HFFc6 (cell line): ENCODE measurements around the gene PLD5. TPM values are rescaled to one million over a fixed set of nuclear protein-coding genes. Genes with fewer than 3 reads are reported as not detected.

Source experiments
- DNase-seq: peaks from one replicate; pipeline ENCODE4 v3.0.0-alpha.2; 2018
- H3K27ac Mint-ChIP-seq: 2 replicates; pipeline ENCODE4 v1.8.0; 2020; ENCODE audit warnings: mild to moderate bottlenecking, mixed read lengths
- H3K27me3 Mint-ChIP-seq: 2 replicates; pipeline ENCODE4 v1.8.0; 2021; ENCODE audit warnings: mild to moderate bottlenecking, moderate library complexity, mixed read lengths; ENCODE audit not compliant: insufficient read depth
- H3K36me3 Mint-ChIP-seq: 2 replicates; pipeline ENCODE4 v1.8.0; 2021; ENCODE audit warnings: low read depth, mixed read lengths
- H3K4me1 Mint-ChIP-seq: 2 replicates; pipeline ENCODE4 v1.8.0; 2020; ENCODE audit warnings: low read depth, mixed read lengths
- H3K4me3 Mint-ChIP-seq: 2 replicates; pipeline ENCODE4 v1.8.0; 2020; ENCODE audit warnings: mild to moderate bottlenecking, moderate library complexity, mixed read lengths
- H3K9me3 Mint-ChIP-seq: 2 replicates; pipeline ENCODE4 v1.8.0; 2020; ENCODE audit warnings: mild to moderate bottlenecking, mixed read lengths
- total RNA-seq, 6 experiments: library from RNA; stranded (reverse); fragmentation: NEBNext Ultra II Directional; extraction: Animal tissue kit (Norgen Biotek cat#: 25700); gene quantifications; 2 replicates in 1 of 6; 3 replicates in 5 of 6; pipeline ENCODE4 v1.2.3, GENCODE V29; 2021
- TF ChIP-seq, protein P1 (sequence below): fragments of 200-600 bp; sonication (generic); IDR thresholded peaks from 2 replicates; pipeline ENCODE4 v1.5.0; 2021; ENCODE audit warnings: antibody characterized with exemption, mild to moderate bottlenecking

Gene PLD5
- total RNA-seq, 6 experiments from 2014 or later, result not detected

GRCh38 chr1:242140836-242141235, 383.7 kb downstream of the PLD5 start:
- TF ChIP-seq, protein P1, sequence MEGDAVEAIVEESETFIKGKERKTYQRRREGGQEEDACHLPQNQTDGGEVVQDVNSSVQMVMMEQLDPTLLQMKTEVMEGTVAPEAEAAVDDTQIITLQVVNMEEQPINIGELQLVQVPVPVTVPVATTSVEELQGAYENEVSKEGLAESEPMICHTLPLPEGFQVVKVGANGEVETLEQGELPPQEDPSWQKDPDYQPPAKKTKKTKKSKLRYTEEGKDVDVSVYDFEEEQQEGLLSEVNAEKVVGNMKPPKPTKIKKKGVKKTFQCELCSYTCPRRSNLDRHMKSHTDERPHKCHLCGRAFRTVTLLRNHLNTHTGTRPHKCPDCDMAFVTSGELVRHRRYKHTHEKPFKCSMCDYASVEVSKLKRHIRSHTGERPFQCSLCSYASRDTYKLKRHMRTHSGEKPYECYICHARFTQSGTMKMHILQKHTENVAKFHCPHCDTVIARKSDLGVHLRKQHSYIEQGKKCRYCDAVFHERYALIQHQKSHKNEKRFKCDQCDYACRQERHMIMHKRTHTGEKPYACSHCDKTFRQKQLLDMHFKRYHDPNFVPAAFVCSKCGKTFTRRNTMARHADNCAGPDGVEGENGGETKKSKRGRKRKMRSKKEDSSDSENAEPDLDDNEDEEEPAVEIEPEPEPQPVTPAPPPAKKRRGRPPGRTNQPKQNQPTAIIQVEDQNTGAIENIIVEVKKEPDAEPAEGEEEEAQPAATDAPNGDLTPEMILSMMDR, result no peak
- Mint-ChIP-seq H3K4me1 (no peaks in the 10 kb centered on the region), H3K4me3 (no peak overlapping the region), H3K36me3 (peaks cover 4% of the 10 kb centered on the region; the same call in 1 of the 2 replicates), H3K27ac (no peak overlapping the region), H3K9me3 (peaks cover 69% of the 10 kb centered on the region), H3K27me3 (no peaks in the 10 kb centered on the region; the same call in 1 of the 2 replicates)
- DNase-seq, result no peak

DNA sequence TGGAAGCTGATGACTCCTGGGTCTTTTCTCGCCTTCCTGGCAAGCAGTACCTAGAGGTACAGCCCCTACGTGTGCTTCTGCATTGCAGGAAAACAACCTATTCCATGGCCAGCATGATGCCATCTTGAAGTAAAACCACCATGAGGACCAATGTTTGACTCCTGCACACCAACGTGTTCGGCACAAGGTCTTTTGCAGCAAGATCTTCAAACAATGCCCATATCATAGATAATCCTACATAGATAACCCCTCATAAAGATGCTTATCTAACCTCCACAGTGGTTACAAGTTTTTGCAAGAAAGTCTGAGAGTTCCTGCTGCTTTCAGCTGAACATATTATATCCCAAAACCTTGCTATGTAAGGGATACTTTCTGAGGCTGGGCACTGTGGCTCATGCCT, 384.5 kb downstream of the PLD5 start:
- Mint-ChIP-seq H3K4me1 (no peaks in the 10 kb centered on the region), H3K27ac (no peak overlapping the region), H3K36me3 (peaks cover 4% of the 10 kb centered on the region; the same call in 1 of the 2 replicates), H3K9me3 (peaks cover 66% of the 10 kb centered on the region), H3K4me3 (no peak overlapping the region), H3K27me3 (no peaks in the 10 kb centered on the region; the same call in 1 of the 2 replicates)
- no peak for DNase-seq
- TF ChIP-seq, protein P1, result no peak

DNA sequence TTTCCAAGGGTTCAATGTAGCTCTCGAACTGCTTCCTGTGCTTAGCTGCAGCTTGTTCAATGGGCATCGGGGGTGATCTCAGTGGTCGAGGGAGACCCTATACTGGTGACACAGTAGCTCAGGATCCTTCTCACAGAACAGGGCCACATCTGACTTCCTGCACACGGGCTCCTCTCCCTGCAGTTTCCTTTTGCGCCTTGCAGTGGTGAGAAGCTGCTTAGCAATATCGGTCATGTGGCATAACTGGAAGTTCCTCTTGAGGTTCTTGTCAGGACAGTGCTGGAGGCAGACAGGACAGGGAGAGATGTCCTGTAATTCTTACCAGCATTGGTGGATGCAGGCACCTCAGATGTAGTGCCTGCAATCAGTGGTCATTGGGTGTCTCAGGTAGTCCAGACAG, 385.1 kb downstream of the PLD5 start:
- Mint-ChIP-seq H3K4me1 (no peaks in the 10 kb centered on the region), H3K36me3 (peaks cover 4% of the 10 kb centered on the region; the same call in 1 of the 2 replicates), H3K27ac (no peak overlapping the region), H3K27me3 (no peaks in the 10 kb centered on the region; the same call in 1 of the 2 replicates), H3K9me3 (peaks cover 65% of the 10 kb centered on the region), H3K4me3 (no peak overlapping the region)
- TF ChIP-seq, protein P1, result no peak
- no peak for DNase-seq

DNA sequence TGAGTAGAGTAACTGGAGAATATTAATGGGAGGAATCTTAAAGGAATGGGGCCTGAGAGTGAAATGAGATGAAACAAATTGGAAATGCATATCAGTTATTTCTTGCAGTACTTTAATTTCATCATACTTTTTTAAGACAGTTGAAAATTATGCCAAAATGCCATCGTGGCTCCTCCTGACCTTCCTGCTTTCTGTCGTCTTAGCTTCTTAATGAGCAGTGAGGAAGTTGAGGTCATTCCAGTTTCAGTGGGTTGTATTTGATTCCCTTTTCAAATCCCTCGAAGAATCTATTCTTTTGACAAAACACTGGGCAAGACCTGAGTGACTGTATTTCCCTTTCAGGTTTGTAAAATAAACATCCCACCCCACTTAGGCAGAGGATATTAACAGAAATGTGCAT, 390.7 kb downstream of the PLD5 start:
- no peak for DNase-seq
- Mint-ChIP-seq H3K27me3 (no peaks in the 10 kb centered on the region; the same call in 1 of the 2 replicates), H3K36me3 (no peaks in the 10 kb centered on the region), H3K27ac (no peak overlapping the region), H3K4me1 (no peaks in the 10 kb centered on the region), H3K9me3 (peaks cover 54% of the 10 kb centered on the region), H3K4me3 (no peak overlapping the region)
- TF ChIP-seq, protein P1, result no peak

DNA sequence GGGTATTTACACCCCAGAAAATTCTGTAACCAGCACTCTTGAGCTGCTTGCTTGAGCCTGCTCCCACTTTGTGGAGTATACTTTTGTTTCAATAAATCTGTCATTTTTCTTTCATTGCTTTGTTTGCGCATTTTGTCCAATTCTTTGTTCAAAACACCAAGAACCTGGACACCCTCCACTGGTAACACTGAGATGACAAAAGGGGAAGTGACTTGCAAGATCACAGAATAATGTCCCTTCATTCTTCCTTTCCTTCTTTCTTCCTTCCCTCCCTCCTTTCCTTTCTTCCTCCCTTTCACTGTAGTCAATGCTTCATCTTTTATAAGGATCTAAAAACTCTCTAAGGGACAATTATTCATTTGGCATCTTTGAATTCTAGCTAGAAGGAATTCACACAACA, 391.1 kb downstream of the PLD5 start:
- no peaks in the 10 kb centered on the region for H3K36me3 Mint-ChIP-seq
- no peak overlapping the region for H3K27ac Mint-ChIP-seq
- no peaks in the 10 kb centered on the region; the same call in 1 of the 2 replicates for H3K27me3 Mint-ChIP-seq
- H3K9me3 Mint-ChIP-seq, result peaks cover 52% of the 10 kb centered on the region
- DNase-seq, result no peak
- TF ChIP-seq, protein P1, result no peak
- no peaks in the 10 kb centered on the region for H3K4me1 Mint-ChIP-seq
- H3K4me3 Mint-ChIP-seq, result no peak overlapping the region
